NCI-H345 treated with DMSO at 0.1 percent for 48 hours (cell line): ENCODE data around the gene CTSE.
"Not testable (repeated sequence)": the region's sequence is repeated elsewhere in the genome, so short reads cannot be mapped to it uniquely, and the experiment has no call there.

Experiments
- DNase-seq: peaks from one replicate; lab custom pipeline; 2025; ENCODE audit not compliant: unreplicated experiment; lab: John Stamatoyannopoulos, UW

CTSE gene

DNA sequence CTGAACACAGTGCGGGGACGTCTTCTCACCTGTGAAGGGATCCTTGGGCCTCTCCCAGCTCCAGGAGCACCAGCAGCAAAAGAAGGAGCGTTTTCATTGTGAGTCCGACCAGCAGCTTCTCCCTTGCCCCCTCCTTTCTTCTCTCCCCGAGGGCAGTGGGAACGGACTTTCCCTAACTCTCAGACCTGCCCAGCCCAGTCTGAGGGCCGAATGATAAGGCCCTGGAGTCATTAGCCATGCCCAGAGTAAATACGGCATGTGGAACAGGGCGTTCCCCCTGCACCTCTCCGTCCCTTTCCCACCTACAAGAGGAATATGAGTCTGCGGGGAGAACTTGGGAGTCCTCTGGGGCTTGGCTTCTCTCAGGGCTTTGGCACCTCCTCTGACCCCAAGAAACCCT, at the start of gene CTSE:
Gene CTSE, minus strand, starts transcription at position 201 of the 400 bp plus-strand sequence. Its CDS starts 104 bp downstream, at position 97.
- DNase-seq = no peak

DNA sequence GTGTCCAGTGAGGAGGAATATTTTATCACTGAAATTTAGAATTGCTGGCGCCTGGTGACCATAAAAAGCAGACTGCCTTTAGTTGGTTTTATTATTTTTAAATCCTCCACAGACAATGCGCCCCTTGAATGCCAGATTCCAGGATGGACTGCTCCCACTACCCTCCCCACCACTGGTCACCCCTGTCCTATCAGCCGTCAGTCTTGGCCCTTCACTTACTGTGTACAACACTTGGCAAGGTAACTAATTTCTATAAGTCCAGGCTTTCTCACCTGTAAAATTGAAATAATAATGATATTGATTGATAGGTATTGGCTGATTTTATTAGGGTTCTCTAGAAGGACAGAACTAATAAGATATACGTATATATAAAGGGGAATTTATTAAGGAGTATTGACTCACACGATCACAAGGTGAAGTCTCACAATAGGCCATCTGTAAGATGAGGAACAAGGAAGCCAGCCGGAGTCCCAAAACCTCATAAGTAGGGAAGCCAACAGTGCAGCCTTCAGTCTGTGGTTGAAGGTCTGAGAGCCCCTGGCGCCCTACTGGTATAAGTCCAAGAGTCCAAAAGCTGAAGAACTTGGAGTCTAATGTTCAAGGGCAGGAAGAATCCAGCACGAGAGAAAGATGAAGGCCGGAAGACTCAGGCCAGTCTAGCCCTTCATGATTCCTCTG, 47.1 kb upstream of the CTSE start:
- no peak for DNase-seq

DNA sequence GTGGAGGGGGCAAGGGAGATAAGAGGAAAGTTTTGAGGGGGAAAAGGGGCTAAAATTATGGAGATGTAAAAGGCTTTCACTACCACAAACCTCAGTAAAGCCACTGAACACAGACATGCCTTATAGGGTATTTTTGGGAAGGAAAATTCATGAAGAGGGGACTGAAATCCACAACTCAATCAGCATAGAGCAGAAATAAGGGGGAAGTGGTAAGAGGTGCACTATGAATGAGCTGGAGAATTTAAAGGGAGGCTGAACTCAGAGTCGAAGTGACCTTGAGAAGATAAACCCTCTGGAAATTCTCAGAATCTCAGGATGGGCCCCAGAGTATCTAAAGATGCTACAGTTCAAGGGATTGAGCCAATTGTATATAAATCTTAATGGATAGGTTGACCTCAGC, 44.6 kb upstream of the CTSE start:
- DNase-seq = no peak

DNA sequence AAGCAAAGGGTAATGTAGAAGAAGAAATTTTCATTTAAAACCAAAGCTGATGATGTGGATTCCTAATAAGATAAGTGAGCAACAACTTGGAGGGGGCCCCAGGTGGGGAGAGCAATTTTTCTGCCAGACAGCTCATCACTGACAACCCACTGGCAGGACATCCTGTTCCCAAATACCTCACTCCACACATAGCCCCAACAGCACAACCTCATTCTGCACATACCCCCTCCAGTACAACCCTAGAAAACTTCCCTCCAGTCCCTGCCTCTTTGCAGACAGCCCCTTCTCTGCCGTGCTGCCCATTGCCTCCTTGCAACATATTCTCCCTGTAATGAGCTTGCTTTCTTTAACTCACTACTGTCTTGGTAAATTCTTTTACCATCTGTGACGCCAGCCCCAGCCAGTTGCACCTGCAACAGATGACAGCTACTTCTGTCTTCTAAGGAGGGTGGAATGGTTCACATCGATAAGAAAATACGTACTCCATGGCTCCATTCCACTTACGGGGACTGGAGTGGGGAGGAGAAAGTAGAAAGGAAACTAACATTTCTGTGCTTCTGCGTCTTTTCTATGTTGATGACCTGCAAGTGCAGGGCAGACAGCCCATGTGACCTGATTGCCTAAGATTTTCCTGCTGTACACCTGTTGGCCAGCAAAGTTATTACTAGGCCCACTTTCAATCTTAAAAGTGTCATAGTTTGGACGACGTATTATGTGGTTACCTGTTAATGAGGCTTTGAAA, 44.0 kb upstream of the CTSE start:
- DNase-seq = no peak

DNA sequence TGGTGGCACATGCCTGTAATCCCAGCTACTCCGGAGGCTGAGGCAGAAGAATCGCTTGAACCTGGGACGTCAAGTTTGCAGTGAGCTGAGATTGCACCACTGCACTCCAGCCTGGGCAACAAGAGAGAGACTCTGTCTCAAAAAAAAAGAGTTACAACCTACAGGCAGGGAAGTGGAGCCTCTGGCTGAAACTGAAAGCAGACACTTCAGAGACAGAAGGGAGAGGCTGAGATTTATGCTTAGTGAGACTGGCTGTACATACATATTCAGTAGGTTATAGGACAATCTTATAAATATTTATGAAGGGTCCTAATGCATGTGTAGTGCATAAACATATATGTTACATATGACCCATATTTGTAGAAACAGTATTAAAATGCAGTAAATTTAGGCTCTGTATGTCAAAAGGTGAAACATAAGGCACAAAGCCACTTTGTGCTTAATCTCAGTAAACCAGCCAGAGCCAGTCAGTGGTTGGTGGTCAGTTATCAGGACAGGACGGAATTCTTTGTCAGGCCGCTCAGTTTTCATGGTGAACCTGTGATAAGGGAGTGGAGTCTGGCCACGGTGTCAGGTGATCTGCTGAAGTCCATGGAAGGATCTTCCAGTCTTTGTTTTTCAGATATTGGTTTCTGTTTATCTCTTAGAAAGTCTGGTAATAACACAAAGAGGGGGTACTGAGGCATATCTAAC, 42.9 kb upstream of the CTSE start:
- no peak for DNase-seq

DNA sequence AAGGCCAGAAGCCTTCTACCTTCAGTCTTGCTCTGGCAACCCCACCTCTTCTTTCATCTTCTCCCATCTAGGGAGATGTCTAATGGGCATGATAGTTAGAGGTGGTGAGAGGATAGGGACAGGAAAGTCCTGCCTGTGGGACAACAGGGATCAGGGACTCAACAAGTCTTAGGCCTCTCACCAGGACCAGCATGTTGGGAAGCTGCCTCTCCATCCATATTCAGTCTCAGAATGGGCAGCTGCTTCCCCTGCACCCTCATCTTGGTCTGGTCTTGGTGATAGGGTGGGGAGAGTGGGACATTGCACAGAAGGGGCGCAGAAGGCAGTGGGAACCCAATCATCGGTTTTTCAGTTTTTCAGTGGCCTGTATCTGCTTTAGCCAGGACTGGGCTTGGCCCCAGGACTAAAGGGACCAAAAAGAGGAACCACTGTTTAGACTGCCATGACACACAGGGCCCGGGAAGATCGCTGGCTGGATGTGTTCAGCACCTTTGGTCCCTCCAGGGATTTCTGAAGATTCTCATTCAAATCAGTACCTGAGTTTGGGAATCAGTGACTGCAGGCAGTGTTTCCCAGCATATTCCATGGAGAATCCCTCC, 42.0 kb upstream of the CTSE start:
- DNase-seq = no peak

DNA sequence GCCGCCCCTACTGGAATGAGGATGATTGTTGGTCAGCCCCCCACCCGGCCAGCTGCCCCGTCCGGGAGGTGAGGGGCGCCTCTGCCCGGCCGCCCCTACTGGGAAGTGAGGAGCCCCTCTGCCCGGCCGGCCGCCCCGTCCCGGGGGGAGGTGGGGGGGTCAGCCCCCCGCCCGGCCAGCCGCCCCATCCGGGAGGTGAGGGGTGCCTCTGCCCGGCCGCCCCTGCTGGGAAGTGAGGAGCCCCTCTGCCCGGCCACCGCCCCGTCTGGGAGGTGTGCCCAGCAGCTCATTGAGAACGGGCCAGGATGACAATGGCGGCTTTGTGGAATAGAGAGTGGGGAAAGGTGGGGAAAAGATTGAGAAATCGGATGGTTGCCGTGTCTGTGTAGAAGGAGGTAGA, 40.8 kb upstream of the CTSE start:
- DNase-seq = not testable (repeated sequence)

DNA sequence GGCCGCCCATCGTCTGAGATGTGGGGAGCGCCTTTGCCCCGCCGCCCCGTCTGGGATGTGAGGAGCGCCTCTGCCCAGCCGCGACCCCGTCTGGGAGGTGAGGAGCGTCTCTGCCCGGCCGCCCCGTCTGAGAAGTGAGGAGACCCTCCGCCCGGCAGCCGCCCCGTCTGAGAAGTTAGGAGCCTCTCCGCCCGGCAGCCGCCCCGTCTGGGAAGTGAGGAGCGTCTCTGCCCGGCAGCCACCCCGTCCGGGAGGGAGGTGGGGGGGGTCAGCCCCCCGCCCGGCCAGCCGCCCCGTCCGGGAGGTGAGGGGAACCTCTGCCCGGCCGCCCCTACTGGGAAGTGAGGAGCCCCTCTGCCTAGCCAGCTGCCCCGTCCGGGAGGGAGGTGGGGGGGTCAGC, 40.3 kb upstream of the CTSE start:
- not testable (repeated sequence) for DNase-seq

DNA sequence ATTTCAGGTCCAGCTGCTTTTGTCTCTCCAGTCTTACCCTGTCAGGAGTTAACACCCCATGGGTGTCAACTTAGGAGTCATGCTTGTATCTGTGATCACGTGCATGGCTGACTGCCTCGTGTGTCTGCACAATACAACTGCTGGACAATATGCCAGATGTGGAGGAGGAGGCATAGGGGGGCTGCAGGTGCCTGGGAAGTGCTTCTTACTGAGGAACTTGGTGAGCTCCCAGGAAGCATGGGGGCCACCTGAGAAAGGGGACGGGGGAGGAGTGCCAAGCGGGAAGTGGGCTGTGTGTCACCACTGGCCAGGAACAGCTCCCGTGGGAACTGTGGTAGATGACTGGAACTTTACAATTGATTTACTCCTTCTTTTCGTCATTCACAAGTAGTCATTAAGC, 38.8 kb upstream of the CTSE start:
- DNase-seq = no peak

DNA sequence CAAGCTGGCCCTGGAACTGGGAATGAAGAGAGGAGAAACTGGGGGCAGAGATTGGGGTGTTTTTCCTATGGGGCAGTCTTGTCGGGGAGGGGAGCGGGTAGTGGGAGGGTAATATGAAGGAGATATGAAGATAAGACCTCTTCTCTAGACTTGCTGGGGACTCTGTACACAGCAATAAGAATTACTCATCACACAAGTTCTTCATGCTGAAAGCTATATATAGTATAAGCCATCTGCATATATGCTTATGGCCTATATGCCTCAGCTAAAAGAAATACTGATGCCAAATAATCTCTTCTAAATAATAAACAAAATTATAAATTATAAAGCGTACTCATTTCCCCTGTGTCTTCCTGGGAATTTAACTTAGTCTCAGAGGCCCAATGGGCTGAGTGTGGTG, 37.1 kb upstream of the CTSE start:
- DNase-seq = no peak

DNA sequence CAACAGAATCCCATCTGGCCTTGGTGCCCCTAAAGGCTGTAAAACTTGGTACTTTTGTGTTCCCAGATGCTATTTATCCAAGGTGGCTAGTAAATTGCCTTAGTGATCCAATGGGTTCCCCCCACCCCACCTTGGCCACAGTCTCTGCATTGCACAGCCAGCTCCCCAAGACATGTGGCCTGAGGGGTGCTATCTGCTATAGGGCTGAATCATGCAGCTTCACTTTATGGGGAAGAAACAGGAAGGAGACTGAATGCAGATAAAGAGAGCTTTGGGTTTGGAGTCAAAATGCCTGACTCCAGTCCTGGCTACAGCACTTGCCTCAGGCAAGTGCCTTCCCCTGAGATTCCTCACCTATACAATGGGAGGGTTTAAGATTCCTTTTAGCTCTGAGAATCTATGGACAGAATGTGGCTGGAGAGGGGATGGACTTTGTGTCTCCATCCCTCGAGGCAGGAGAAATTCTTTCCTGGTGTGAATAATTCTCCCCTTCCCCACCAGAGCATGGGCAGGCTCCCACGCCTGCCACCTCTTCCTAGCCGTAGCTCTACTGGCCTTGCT, 35.7 kb upstream of the CTSE start:
- no peak for DNase-seq

DNA sequence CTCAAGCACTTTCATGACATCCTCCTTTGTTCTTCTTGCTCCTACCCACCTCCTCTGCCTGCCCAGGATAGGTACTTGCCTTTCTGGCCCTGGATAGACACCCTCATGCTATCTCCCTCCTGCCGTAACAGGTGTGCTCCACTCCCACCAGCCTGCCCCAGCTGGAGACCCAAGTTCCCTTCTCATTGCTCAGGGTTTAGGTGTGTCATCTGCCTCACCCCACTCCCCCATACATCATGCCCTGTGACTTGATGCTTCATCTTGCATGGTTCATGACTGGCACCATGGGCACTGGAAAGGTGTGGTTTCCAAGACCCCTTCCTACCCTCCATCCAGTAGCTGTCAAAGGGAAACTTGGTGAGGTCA, 35.2 kb upstream of the CTSE start:
- no peak for DNase-seq

DNA sequence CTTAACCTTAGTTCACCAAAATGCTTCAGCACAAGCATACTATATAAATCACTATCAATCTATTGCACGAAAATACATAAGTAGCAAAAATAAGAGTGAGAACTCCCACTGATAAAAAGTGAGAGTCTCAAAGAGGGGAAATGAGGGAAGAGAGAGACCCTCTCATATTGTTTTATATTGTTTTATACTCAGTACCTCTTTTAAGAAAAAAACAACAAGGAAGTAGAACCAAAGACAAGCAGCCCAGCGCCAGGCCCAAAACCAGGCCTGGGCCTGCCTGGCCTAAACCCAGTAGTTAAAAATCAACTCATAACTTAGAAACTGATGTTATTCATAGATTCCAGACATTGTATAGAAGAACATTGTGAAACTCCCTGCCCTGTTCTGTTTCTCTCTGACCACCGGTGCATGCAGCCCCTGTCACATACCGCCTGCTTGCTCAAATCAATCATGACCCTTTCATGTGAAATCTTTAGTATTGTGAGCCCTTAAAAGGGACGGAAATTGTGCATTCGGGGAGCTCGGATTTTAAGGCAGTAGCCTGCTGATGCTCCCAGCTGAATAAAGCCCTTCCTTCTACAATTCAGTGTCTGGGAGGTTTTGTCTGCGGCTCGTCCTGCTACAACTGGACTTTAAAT, 34.7 kb upstream of the CTSE start:
- DNase-seq = not testable (repeated sequence)

DNA sequence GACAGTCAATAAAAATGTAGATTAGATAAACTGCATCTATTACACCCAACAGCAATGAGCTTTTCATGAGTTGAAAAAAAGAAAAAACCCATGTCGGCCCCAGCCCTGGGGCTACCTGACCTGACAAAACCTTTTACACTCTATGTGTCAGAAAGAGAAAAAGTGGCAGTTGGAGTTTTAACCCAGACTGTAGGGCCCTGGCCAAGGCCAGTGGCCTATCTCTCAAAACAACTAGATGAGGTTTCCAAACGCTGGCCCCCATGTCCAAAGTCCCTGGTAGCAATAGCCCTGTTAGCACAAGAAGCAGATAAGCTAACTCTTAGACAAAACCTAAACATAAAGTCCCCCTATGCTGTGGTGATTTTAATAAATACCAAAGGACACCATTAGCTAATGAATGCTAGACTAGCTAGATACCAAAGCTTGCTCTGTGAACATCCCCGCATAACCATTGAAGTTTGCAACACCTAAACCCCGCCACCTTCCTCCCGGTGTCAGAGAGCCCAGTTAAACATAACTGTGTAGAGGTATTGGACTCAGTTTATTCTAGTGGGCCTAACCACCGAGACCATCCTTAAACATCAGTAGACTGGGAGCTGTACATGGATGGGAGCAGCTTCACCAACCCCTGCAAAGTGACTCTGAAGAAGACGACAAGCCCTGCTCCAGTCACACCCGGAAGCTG, 32.1 kb upstream of the CTSE start:
- not testable (repeated sequence) for DNase-seq

DNA sequence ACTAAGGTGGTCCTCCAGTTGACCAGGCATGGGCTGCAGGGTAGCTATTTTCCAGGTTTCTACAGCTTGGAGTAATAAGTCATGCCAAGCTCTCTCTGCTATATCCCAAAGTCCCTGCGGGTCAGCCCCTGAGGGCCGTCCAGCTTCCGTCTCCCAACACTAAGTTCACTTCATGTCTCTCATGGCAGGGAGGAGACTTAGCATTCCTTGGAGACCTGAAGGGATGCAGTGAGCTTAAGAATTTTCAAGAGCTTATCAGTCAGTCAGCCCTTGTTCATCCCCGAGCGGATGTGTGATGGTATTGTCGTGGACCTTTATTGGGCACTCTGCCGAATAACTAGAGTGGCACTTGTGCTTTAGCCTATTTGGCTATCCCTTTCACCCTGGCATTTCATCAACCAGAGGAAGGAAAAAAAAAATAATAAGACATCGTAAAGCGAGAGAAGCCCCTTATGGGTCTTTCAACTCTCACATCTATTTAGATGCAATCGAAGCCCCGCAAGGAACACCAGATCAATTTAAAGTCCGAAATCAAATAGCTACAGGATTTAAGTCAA, 31.5 kb upstream of the CTSE start:
- not testable (repeated sequence) for DNase-seq

DNA sequence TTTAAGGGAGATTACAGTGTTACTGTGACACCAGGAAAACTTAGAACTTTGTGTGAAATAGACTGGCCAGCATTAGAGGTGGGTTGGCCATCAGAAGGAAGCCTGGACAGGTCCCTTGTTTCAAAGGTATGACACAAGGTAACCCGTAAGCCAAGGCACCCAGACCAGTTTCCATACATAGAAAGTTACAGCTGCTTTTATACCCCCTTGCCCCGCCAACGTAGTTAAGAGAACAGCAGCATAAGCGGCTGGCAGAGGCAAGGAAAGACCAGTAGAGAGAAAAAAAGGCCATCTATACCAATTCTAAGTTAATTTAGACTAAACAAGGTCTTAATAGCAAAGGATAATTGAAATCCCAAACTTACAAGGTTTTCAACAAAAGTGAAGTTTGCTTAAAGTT, 29.9 kb upstream of the CTSE start:
- not testable (repeated sequence) for DNase-seq

DNA sequence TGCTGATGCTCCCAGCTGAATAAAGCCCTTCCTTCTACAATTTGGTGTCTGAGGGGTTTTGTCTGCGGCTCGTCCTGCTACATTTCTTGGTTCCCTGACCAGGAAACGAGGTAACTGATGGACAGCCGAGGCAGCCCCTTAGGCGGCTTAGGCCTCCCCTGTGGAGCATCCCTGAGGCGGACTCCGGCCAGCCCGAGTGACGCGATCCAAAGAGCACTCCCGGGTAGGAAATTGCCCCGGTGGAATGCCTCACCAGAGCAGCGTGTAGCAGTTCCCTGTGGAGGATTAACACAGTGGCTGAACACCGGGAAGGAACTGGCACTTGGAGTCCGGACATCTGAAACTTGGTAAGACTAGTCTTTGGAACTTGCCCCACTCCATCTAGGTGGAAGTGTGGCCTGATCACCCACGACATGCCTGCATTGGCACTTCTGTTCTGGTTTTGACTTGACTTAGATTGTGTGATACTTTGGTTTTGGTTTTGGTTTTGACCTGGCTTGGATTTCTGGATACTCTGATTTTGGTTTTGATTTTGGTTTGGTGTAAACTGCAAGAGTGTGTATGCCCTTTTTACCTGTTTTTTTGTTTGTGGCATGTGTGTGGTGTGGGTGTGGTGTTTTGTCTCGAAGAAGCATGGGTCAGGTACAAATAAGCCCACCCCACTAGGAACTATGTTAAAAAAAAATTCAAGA, 29.4 kb upstream of the CTSE start, which contains the start of gene RHEX:
Gene RHEX, plus strand, starts transcription at position 255 of the 692 bp plus-strand sequence. CDS start 44,656 bp downstream, outside the sequence.
- DNase-seq = not testable (repeated sequence)

DNA sequence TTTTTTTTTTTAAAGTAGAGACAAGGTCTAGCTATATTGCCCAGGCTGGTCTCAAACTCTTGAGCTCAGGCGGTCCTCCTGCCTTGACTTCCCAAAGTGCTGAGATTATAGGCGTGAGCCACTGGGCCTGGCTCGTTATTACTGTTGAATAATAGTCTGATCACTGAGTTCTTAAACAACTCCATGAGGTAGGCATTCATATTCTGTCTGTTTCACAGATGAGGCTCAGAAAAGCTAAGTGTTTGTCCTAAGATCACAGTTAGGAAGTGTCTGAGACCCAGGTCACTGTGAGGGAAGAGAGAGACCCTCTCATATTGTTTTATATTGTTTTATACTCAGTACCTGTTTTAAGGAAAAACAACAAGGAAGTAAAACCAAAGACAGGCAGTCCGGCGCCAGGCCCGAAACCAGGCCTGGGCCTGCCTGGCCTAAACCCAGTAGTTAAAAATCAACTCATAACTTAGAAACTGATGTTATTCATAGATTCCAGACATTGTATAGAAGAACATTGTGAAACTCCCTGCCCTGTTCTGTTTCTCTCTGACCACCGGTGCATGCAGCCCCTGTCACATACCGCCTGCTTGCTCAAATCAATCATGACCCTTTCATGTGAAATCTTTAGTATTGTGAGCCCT, 28.7 kb upstream of the CTSE start:
- DNase-seq = not testable (repeated sequence)
